Hepatic stellate cell (primary cell): ENCODE measurements around the gene RDH12.
"Not testable (repeated sequence)": the region's sequence is repeated elsewhere in the genome, so short reads cannot be mapped to it uniquely, and the experiment has no call there.

Source experiments
- DNase-seq: peaks from one replicate; pipeline ENCODE4 v3.0.0; 2011; ENCODE audit warnings: low spot score

RDH12 gene

GRCh38 chr14:67701492-67701891, at the start of gene RDH12:
TSS of gene RDH12 (plus strand) at chr14:67701886. CDS start at chr14:67722643, 20,757 bp downstream.
- not testable (repeated sequence) for DNase-seq

- no peak for DNase-seq
Measured at GRCh38 chr14:67652189-67652588, 49.5 kb upstream of the RDH12 start.

GRCh38 chr14:67653651-67654280, 47.9 kb upstream of the RDH12 start:
- DNase-seq: no peak

- no peak for DNase-seq
Measured at GRCh38 chr14:67663633-67664032, 38.1 kb upstream of the RDH12 start.

- peak; percentile 21 for DNase-seq
Measured at GRCh38 chr14:67665868-67666267, 35.8 kb upstream of the RDH12 start.

GRCh38 chr14:67666750-67667449, 34.8 kb upstream of the RDH12 start:
- DNase-seq: peak; percentile 55

- DNase-seq: no peak
Measured at GRCh38 chr14:67668559-67668958, 33.1 kb upstream of the RDH12 start.

GRCh38 chr14:67673451-67673850, 28.2 kb upstream of the RDH12 start:
- no peak for DNase-seq

- peak; percentile 71 for DNase-seq
Measured at GRCh38 chr14:67674139-67674479, 27.6 kb upstream of the RDH12 start.

- peak; percentile 84 for DNase-seq
Measured at GRCh38 chr14:67674480-67675218, 27.0 kb upstream of the RDH12 start, which contains the start of gene VTI1B. TSS of gene VTI1B (minus strand) at chr14:67674632. CDS start at chr14:67674489, 143 bp downstream.

GRCh38 chr14:67675219-67675582, 26.5 kb upstream of the RDH12 start:
- no peak for DNase-seq

- DNase-seq: no peak
Measured at GRCh38 chr14:67679006-67679405, 22.7 kb upstream of the RDH12 start.

GRCh38 chr14:67680121-67680602, 21.5 kb upstream of the RDH12 start:
- DNase-seq: peak; percentile 71

GRCh38 chr14:67680941-67681340, 20.7 kb upstream of the RDH12 start:
- DNase-seq: no peak

- DNase-seq: no peak
Measured at GRCh38 chr14:67683842-67684241, 17.8 kb upstream of the RDH12 start.

GRCh38 chr14:67690011-67690410, 11.7 kb upstream of the RDH12 start:
- DNase-seq: no peak

GRCh38 chr14:67694791-67695393, 6.8 kb upstream of the RDH12 start:
- DNase-seq: peak; percentile 85

- peak; percentile 85 for DNase-seq
Measured at GRCh38 chr14:67695394-67695949, 6.2 kb upstream of the RDH12 start, which contains the start of gene RDH11. TSS of gene RDH11 (minus strand) at chr14:67695764. CDS start at chr14:67695703, 61 bp downstream.

- DNase-seq: no peak
Measured at GRCh38 chr14:67697006-67697405, 4.7 kb upstream of the RDH12 start.

GRCh38 chr14:67698179-67698578, 3.5 kb upstream of the RDH12 start:
- DNase-seq: no peak

- DNase-seq: no peak
Measured at GRCh38 chr14:67703997-67704396, 2.3 kb downstream of the RDH12 start.

GRCh38 chr14:67704484-67705089, 2.9 kb downstream of the RDH12 start:
- peak; percentile 50 for DNase-seq
